Ishikawa (cell line): ENCODE data around the gene POU3F1.
A peak's percentile ranks its signal among the peaks of the same experiment; 100 is the strongest.

Experiments
- CEBPB ChIP-seq: IDR thresholded peaks from 2 replicates; pipeline ENCODE4 v1.6.1; 2012
- CREB1 ChIP-seq: IDR thresholded peaks from 2 replicates; pipeline ENCODE4 v1.6.1; 2012; ENCODE audit warnings: low read depth
- EGR1 ChIP-seq: IDR thresholded peaks from 2 replicates; pipeline ENCODE4 v1.6.1; 2012
- EP300 ChIP-seq: IDR thresholded peaks from 2 replicates; pipeline ENCODE4 v1.6.1; 2012; ENCODE audit warnings: borderline replicate concordance
- FOXM1 ChIP-seq: IDR thresholded peaks from 2 replicates; pipeline ENCODE4 v1.6.1; 2012; ENCODE audit warnings: low read depth, borderline replicate concordance
- NFIC ChIP-seq: IDR thresholded peaks from 2 replicates; pipeline ENCODE4 v1.6.1; 2012
- RAD21 ChIP-seq: IDR thresholded peaks from 2 replicates; pipeline ENCODE4 v1.6.1; 2012; ENCODE audit warnings: low read depth
- TAF1 ChIP-seq: IDR thresholded peaks from 2 replicates; pipeline ENCODE4 v1.6.1; 2012; ENCODE audit warnings: low read depth, mild to moderate bottlenecking
- TCF12 ChIP-seq: IDR thresholded peaks from 2 replicates; pipeline ENCODE4 v1.6.1; 2012; ENCODE audit warnings: low read depth
- TEAD4 ChIP-seq: IDR thresholded peaks from 2 replicates; pipeline ENCODE4 v1.6.1; 2012
- YY1 ChIP-seq: IDR thresholded peaks from 2 replicates; pipeline ENCODE4 v1.6.1; 2012; ENCODE audit warnings: low read depth
- ZBTB7A ChIP-seq: IDR thresholded peaks from 2 replicates; pipeline ENCODE4 v1.6.1; 2012; ENCODE audit warnings: low read depth
- TF ChIP-seq, protein P1 (sequence below): IDR thresholded peaks from 2 replicates; pipeline ENCODE4 v1.6.1; 2012
- TF ChIP-seq, protein P2 (sequence below): IDR thresholded peaks from 2 replicates; pipeline ENCODE4 v1.6.1; 2012
- TF ChIP-seq, protein P3 (sequence below): IDR thresholded peaks from 2 replicates; pipeline ENCODE4 v1.6.1; 2012; ENCODE audit warnings: low read depth, mild to moderate bottlenecking

The POU3F1 gene

DNA sequence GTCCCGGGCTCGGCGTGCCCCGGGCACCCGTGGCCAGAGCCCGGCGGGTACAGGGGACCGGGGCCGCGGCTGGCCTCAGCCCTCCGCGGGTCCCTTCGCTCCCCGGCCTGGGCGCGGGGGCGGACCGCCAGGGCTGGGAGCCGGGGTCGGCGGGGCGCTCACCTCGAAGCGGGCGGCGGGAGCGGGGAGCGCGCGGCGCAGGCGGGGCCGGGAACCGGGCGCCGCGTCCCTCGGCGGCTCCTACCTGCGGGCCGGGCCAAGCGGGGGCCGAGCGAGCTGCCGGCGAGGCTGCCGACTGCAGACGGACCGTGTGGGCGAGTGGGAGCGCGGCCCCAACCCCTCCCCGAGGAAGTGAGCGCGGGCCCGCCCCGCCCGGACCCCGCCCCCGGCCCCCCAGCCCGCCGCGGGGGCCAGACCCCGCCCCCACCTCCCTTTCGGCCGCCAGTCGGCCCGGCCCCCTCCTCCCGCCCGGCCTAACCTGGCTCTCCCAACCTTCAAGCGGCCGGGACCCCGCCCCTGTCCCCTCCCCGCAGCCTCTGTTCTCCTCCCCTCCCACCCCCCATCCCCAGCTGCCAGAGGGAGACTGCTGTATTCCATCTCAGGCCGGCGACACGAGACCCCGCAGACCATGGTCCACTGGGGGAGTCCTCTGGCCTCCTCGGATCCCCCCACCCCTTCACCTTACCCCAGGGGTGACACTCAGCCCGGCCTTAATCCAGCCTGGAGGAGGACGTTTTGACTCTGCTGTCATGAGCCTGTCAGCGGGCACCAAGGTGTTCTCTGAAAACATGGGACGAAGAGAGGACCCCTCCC is 41.2 kb downstream of the POU3F1 start, which contains the start of gene FHL3:
TSS of gene FHL3 (minus strand) at position 320 of the 813 bp plus-strand sequence. CDS start 6,102 bp downstream, outside the sequence.
- peak; percentile 48; the same call in 1 of the 2 replicates for TF ChIP-seq EGR1
- TF ChIP-seq CREB1: no peak
- TF ChIP-seq CEBPB: no peak
- TF ChIP-seq, protein P1, sequence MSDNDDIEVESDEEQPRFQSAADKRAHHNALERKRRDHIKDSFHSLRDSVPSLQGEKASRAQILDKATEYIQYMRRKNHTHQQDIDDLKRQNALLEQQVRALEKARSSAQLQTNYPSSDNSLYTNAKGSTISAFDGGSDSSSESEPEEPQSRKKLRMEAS: no peak
- no peak for TF ChIP-seq FOXM1
- peak; percentile 75; the same call in 1 of the 2 replicates for TF ChIP-seq TAF1
- TF ChIP-seq EP300: no peak
- no peak for TF ChIP-seq TCF12
- 0 out of 2 replicates have a peak, but pooled peaks have one; percentile 48 for TF ChIP-seq ZBTB7A

DNA sequence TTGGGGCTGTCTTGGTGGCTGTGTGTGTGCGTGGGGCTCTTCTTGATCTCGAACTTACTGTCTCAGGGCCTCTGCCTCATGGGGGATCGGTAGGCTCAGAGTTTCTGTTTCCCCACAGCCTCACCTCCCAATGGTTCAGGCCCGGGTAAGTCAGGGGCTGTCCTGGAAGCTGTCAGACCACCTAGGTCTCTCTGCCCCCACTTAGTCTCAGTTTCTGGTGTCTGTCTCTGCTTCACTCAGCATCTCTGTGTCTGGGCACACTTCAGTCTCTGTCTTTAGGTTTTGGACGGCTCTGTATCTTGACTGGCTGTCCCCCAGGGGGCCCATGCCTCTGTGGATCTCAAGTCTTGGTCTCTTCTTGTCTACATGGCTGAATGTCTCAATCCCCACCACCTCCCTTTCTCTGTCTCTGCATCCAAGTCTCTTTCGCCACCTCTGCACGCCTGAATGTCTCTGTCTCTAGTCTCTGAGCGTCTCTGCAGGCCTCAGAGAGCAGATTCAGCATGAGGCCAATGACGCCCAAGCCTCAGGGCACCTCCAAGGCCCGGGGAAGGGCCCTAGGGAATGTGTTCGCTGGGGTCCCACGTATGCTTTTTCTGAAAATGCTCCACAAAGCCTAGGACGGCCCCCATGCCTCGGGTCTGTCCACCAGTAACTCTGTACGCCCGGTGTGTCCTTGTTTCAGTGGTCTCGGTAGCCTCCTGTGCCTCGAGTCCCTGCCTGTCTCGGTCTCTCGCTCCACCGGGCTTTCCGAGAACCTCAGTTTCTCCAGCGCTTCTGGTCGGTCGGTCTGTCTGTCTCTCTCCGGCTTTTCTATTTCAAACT is 42.1 kb downstream of the POU3F1 start:
- no peak for TF ChIP-seq TEAD4
- TF ChIP-seq, protein P1: peak; percentile 44; the same call in 1 of the 2 replicates

DNA sequence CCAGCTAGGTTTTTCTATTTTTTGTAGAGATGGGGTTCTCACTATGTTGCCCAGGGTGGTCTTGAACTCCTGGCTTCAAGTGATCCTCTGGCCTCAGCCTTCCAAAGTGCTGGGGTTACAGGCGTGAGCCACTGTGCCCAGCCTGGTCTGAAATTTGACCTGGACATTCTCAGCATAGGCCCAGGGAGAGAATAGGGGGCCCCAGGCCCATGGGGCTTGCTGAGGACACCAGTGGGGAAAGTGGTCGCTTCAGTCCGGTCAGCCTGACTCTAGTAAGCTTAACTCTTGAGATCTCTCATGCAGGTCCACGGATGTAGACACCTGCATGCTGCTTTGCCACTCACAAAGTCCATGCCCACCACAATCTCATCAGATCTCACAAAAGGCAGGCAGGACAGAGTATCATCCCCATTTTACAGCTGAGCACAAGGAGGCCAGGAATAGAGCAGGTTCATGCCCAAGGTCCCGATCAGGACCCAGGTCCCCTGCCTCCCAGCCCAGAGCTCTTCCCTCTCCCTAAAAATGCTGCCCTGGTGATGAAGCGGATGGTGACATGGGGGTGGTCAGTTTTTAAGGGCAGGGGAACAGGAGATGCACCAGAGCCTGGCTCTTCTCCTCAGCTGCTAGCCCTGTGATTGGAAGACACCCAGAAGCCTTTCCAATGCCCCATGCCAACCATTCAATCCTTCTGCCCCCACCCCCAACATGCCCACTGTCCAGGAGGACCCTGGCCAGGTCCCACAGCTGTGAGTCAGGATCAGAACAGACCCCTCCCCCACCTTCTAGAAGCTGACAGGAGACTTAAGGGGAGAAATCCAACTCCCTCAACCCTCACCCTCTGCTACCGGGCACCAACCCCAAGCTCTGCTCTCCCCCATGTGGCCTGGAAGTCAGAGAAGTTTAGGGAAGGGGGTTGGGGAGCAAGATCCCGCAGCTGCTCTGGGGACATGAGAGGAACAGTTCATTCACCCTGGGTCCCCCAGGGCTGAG is 43.0 kb downstream of the POU3F1 start:
- TF ChIP-seq TCF12: no peak
- TF ChIP-seq EP300: no peak
- no peak for TF ChIP-seq TEAD4
- TF ChIP-seq FOXM1: no peak
- TF ChIP-seq RAD21: no peak
- no peak for TF ChIP-seq ZBTB7A

DNA sequence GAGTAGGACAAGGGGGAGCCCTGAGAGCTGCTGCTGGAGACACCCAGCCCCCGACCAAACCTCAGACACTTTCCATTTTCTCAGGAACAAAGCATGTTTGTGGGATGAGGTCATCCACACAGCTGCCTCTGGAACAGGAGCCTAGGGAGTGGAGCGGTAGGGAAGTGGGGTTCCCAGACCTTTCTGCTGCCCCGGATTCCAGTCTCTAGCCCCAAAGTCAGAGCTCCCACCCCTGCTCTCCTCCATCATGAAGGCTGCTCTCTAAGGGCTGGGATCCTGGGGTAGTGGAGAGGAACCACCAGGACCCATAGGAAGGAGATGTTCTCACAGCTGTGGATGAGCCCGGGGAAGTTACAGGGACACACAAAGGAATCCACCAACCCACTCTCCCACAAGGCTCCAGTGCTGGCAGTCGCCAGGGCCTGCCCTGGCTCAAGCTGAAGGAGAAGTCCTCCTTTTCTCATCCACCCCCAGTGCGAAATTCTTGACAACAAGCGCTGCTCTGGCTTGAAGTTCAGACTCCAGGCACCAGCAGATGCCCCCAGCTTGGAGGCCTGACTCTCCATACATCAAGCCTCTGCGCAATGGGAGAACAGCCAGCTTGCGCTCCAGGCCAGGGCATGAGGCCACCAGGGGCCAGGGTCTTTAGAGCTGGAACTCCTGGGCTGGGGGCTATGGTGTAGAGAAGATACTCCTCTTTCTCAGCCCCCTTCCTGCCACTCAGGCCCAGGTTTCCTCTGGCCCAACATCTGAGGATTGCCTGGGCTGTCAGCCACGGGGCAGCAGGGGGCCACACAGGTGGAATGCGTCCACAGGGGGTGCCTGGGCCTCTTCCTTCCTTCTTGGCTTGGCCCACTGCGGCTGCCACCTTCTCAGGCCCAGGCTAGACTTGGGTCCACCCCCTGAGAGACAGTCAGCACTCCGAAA is 45.8 kb downstream of the POU3F1 start:
- TF ChIP-seq ZBTB7A: peak; percentile 92
- TF ChIP-seq, protein P2, sequence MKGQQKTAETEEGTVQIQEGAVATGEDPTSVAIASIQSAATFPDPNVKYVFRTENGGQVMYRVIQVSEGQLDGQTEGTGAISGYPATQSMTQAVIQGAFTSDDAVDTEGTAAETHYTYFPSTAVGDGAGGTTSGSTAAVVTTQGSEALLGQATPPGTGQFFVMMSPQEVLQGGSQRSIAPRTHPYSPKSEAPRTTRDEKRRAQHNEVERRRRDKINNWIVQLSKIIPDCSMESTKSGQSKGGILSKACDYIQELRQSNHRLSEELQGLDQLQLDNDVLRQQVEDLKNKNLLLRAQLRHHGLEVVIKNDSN: no peak
- TF ChIP-seq, protein P3, sequence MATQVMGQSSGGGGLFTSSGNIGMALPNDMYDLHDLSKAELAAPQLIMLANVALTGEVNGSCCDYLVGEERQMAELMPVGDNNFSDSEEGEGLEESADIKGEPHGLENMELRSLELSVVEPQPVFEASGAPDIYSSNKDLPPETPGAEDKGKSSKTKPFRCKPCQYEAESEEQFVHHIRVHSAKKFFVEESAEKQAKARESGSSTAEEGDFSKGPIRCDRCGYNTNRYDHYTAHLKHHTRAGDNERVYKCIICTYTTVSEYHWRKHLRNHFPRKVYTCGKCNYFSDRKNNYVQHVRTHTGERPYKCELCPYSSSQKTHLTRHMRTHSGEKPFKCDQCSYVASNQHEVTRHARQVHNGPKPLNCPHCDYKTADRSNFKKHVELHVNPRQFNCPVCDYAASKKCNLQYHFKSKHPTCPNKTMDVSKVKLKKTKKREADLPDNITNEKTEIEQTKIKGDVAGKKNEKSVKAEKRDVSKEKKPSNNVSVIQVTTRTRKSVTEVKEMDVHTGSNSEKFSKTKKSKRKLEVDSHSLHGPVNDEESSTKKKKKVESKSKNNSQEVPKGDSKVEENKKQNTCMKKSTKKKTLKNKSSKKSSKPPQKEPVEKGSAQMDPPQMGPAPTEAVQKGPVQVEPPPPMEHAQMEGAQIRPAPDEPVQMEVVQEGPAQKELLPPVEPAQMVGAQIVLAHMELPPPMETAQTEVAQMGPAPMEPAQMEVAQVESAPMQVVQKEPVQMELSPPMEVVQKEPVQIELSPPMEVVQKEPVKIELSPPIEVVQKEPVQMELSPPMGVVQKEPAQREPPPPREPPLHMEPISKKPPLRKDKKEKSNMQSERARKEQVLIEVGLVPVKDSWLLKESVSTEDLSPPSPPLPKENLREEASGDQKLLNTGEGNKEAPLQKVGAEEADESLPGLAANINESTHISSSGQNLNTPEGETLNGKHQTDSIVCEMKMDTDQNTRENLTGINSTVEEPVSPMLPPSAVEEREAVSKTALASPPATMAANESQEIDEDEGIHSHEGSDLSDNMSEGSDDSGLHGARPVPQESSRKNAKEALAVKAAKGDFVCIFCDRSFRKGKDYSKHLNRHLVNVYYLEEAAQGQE: no peak
- peak; percentile 51; the same call in 1 of the 2 replicates for TF ChIP-seq CEBPB
- peak; percentile 53; the same call in 1 of the 2 replicates for TF ChIP-seq YY1
- no peak; the same call in none of the 2 replicates for TF ChIP-seq TAF1
- TF ChIP-seq NFIC: peak; percentile 96
- TF ChIP-seq EP300: peak; percentile 87
- TF ChIP-seq CREB1: no peak
- TF ChIP-seq TEAD4: peak; percentile 93
- TF ChIP-seq, protein P1: peak; percentile 22; the same call in 1 of the 2 replicates
- TF ChIP-seq RAD21: no peak
- peak; percentile 90 for TF ChIP-seq TCF12
- peak; percentile 53; the same call in 1 of the 2 replicates for TF ChIP-seq FOXM1
- no peak for TF ChIP-seq EGR1

DNA sequence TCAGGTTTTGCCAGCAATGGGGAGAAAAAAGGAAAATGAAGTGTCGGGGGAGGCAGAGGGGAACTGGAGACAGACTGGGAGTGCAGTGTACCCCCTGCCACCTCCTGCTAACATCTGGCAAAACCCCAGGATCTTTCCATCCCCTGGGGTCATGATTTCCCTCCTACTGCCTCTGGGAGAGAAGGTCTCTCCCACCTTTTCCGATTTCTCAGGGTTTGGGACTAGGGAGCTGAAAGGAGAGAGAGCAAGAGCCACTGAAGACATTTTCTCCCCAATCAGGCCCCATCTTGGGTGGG is 46.4 kb downstream of the POU3F1 start:
- TF ChIP-seq, protein P2: no peak
- TF ChIP-seq, protein P3: no peak
- TF ChIP-seq CREB1 (no peak), RAD21 (no peak), EGR1 (no peak), TCF12 (no peak), FOXM1 (no peak), TAF1 (no peak), TEAD4 (no peak), ZBTB7A (no peak; the same call in 1 of the 2 replicates), NFIC (no peak), EP300 (no peak), YY1 (no peak)
- TF ChIP-seq, protein P1: no peak
